Measurements from ENCODE around the gene ATM.
"Not testable (repeated sequence)": the region's sequence is repeated elsewhere in the genome, so short reads cannot be mapped to it uniquely, and the experiment has no call there.

ATM gene

GRCh38 chr11:108388576-108388975 lies 165.7 kb downstream of the ATM start:
- Histone ChIP-seq H3K36me3 (ENCODE audit: insufficient read depth, low read length) (no peaks in the 10 kb centered on the region), H3K4me3 (no peak overlapping the region), H3K9ac (ENCODE audit: insufficient read length) (no peak overlapping the region), H3K27ac (no peak overlapping the region), H3K9me3 (ENCODE audit: low read depth, low read length) (no peaks in the 10 kb centered on the region)
- DNase-seq (ENCODE audit: low read depth, low spot score) = no peak
- no peak for TF ChIP-seq FOXP2 (optimal IDR thresholded peaks at IDR 0.05; ENCODE audit: control extremely low read depth, extremely low read length, insufficient read depth)
- no peak for TF ChIP-seq POLR2AphosphoS5 (IDR thresholded peaks at IDR 0.05; ENCODE audit: borderline replicate concordance, low read depth, low read length)
- TF ChIP-seq EZH2 (IDR thresholded peaks at IDR 0.05) = no peak

DNA sequence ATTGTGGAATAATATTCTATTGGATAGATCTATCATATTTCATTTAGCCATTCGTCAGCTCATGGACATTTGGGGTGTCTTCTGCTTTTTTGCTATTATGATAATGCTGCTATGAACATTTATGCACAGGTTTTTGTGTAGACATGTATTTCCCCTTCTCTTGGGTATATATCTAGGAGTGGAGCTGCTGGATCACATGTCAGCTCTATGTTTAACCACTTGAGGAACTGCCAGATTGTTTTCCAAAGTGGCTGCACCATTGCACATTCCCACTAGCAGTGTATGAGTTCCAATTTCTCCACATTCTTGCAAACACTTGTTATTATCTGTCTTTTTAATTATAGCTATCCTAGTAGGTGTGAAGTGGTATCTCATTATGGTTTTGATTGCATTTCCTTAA lies 169.5 kb downstream of the ATM start:
- Histone ChIP-seq H3K9me3 (ENCODE audit: low read depth, low read length) (no peaks in the 10 kb centered on the region), H3K27ac (no peak overlapping the region), H3K4me3 (no peak overlapping the region), H3K9ac (ENCODE audit: insufficient read length) (no peak overlapping the region), H3K36me3 (ENCODE audit: insufficient read depth, low read length) (no peaks in the 10 kb centered on the region)
- TF ChIP-seq POLR2AphosphoS5 (IDR thresholded peaks at IDR 0.05; ENCODE audit: borderline replicate concordance, low read depth, low read length) (no peak), EZH2 (IDR thresholded peaks at IDR 0.05) (no peak), FOXP2 (optimal IDR thresholded peaks at IDR 0.05; ENCODE audit: control extremely low read depth, extremely low read length, insufficient read depth) (no peak)
- no peak for DNase-seq (ENCODE audit: low read depth, low spot score)

- DNase-seq (ENCODE audit: low read depth, low spot score) = no peak
- TF ChIP-seq POLR2AphosphoS5 (IDR thresholded peaks at IDR 0.05; ENCODE audit: borderline replicate concordance, low read depth, low read length) (no peak), FOXP2 (optimal IDR thresholded peaks at IDR 0.05; ENCODE audit: control extremely low read depth, extremely low read length, insufficient read depth) (no peak), EZH2 (IDR thresholded peaks at IDR 0.05) (no peak)
Observed at GRCh38 chr11:108393046-108393445, 170.2 kb downstream of the ATM start.

GRCh38 chr11:108394744-108395284 lies 171.9 kb downstream of the ATM start:
- no peaks in the 10 kb centered on the region for H3K36me3 ChIP-seq (ENCODE audit: insufficient read depth, low read length)
- no peak overlapping the region for H3K27ac ChIP-seq
- TF ChIP-seq POLR2AphosphoS5 (IDR thresholded peaks at IDR 0.05; ENCODE audit: borderline replicate concordance, low read depth, low read length) (no peak), FOXP2 (optimal IDR thresholded peaks at IDR 0.05; ENCODE audit: control extremely low read depth, extremely low read length, insufficient read depth) (no peak), EZH2 (IDR thresholded peaks at IDR 0.05) (no peak)
- no peak overlapping the region for H3K4me3 ChIP-seq
- DNase-seq (ENCODE audit: low read depth, low spot score) = no peak
- no peak overlapping the region for H3K9ac ChIP-seq (ENCODE audit: insufficient read length)
- no peaks in the 10 kb centered on the region for H3K9me3 ChIP-seq (ENCODE audit: low read depth, low read length)

More at GRCh38 chr11:108393046-108393445, 170.2 kb downstream of the ATM start:
- H3K9ac ChIP-seq (ENCODE audit: insufficient read length) = no peak overlapping the region
- no peak overlapping the region for H3K27ac ChIP-seq
- no peaks in the 10 kb centered on the region for H3K36me3 ChIP-seq (ENCODE audit: insufficient read depth, low read length)
- no peak overlapping the region for H3K4me3 ChIP-seq
- no peaks in the 10 kb centered on the region for H3K9me3 ChIP-seq (ENCODE audit: low read depth, low read length)

DNA sequence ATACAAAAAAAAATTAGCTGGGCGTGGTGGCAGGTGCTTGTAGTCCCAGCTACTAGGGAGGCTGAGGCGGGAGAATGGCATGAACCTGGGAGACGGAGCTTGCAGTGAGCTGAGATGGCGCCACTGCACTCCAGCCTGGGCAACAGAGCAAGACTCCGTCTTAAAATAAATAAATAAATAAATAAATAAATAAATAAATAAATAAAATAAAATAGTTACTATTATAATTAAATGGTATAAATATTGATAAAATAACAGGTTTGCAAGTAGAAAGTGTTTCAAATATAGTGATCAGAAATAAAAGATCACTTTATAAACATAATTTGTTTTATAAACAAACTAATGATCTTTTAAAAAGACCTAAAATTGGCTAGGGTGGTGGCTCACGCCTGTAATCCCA lies 173.8 kb downstream of the ATM start:
- H3K27ac ChIP-seq; H3K9ac ChIP-seq (ENCODE audit: insufficient read length); DNase-seq (ENCODE audit: low read depth, low spot score); H3K4me3 ChIP-seq; H3K36me3 ChIP-seq (ENCODE audit: insufficient read depth, low read length); H3K9me3 ChIP-seq (ENCODE audit: low read depth, low read length): not testable (repeated sequence)

- no peak overlapping the region for H3K4me3 ChIP-seq
- DNase-seq (ENCODE audit: low read depth, low spot score) = no peak
- H3K9ac ChIP-seq (ENCODE audit: insufficient read length) = no peak overlapping the region
- H3K27ac ChIP-seq = no peak overlapping the region
- no peaks in the 10 kb centered on the region for H3K9me3 ChIP-seq (ENCODE audit: low read depth, low read length)
- no peaks in the 10 kb centered on the region for H3K36me3 ChIP-seq (ENCODE audit: insufficient read depth, low read length)
- no peak for TF ChIP-seq EZH2 (IDR thresholded peaks at IDR 0.05)
Observed at GRCh38 chr11:108398439-108398838, 175.6 kb downstream of the ATM start.

DNA sequence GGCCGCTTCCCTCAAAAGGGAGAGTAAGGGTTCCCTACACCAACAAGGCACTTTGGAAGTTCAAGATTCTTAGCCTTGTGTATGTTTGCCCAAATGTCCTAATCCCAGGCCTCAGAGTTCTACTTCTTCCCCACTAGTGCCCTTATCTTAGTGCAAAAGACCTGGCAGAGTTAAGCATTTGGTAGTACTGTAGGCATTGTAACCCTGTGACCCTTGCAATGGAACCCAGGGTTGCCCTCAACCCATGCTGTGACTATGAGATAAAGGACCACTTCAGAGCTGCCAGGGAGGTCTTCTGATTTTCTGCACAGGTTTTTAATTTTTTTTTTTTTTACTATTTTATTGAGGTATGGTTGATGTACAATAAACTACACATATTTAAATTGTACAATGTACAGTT lies 179.4 kb downstream of the ATM start:
- H3K4me3 ChIP-seq = no peak overlapping the region
- DNase-seq (ENCODE audit: low read depth, low spot score) = no peak
- no peaks in the 10 kb centered on the region for H3K9me3 ChIP-seq (ENCODE audit: low read depth, low read length)
- no peaks in the 10 kb centered on the region for H3K36me3 ChIP-seq (ENCODE audit: insufficient read depth, low read length)
- H3K9ac ChIP-seq (ENCODE audit: insufficient read length) = no peak overlapping the region
- no peak overlapping the region for H3K27ac ChIP-seq
- TF ChIP-seq EZH2 (IDR thresholded peaks at IDR 0.05) (no peak), FOXP2 (optimal IDR thresholded peaks at IDR 0.05; ENCODE audit: control extremely low read depth, extremely low read length, insufficient read depth) (no peak), POLR2AphosphoS5 (IDR thresholded peaks at IDR 0.05; ENCODE audit: borderline replicate concordance, low read depth, low read length) (no peak)

DNA sequence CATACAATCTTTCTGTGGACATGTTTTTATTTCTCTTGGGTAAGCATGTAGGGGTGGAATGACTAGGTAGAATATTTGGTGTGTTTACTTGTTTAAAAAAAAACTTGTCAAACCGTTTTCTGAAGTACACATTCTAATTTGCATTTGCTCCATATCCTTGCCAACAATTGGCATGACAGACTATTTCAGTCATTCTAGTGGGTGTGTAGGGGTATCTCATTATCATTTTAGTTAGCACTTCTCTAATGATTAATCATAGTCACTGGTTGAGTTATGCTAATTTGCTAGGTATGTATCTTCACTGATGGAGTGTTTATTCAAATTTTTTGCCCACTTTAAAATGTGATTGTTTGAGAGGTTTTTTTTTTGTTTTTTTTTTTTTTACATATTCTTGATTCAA lies 180.2 kb downstream of the ATM start:
- Histone ChIP-seq H3K36me3 (ENCODE audit: insufficient read depth, low read length) (no peaks in the 10 kb centered on the region), H3K27ac (no peak overlapping the region), H3K4me3 (no peak overlapping the region), H3K9me3 (ENCODE audit: low read depth, low read length) (no peaks in the 10 kb centered on the region), H3K9ac (ENCODE audit: insufficient read length) (no peak overlapping the region)
- TF ChIP-seq POLR2AphosphoS5 (IDR thresholded peaks at IDR 0.05; ENCODE audit: borderline replicate concordance, low read depth, low read length) (no peak), EZH2 (IDR thresholded peaks at IDR 0.05) (no peak)
- DNase-seq (ENCODE audit: low read depth, low spot score) = no peak

DNA sequence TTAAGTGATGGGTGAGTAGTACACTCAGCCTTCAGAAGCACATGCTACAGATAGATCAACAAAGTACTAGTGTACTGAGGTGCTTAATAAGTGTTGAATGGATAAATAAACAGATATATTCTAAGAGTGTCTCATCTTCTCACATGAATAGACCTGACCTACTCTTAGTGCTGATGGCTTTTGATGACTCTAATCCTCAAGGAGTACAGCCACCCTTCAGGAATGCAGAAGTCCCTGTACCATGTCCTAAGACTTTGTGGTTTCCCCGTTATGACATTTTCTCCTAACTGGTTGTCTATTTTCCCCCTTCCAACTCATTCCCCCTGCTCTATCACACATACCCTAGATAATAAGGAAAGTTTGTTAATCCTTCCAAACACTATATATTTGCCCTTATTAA lies 182.8 kb downstream of the ATM start:
- no peak for DNase-seq (ENCODE audit: low read depth, low spot score)
- no peaks in the 10 kb centered on the region for H3K36me3 ChIP-seq (ENCODE audit: insufficient read depth, low read length)

More for the DNA sequence above, 182.8 kb downstream of the ATM start:
- Histone ChIP-seq H3K27ac (no peak overlapping the region), H3K4me3 (no peak overlapping the region), H3K9me3 (ENCODE audit: low read depth, low read length) (no peaks in the 10 kb centered on the region), H3K9ac (ENCODE audit: insufficient read length) (no peak overlapping the region)
- TF ChIP-seq POLR2AphosphoS5 (IDR thresholded peaks at IDR 0.05; ENCODE audit: borderline replicate concordance, low read depth, low read length) (no peak), FOXP2 (optimal IDR thresholded peaks at IDR 0.05; ENCODE audit: control extremely low read depth, extremely low read length, insufficient read depth) (no peak), EZH2 (IDR thresholded peaks at IDR 0.05) (no peak)

Measured in SK-N-MC (cell line).